Measurements from ENCODE around the gene NPLOC4. TPM values are rescaled to one million over a fixed set of nuclear protein-coding genes. Genes with fewer than 3 reads are reported as not detected.

The NPLOC4 gene
- total and polyA plus RNA-seq, 2 of the 13 experiments (the other 11 are each of a cell fraction or from before 2014, with no cell fraction given): 57.0 to 97.0 TPM

- peaks cover 10% of the 10 kb centered on the region for H3K79me2 ChIP-seq (ENCODE audit: insufficient read depth, low read length)
- CTCF ChIA-PET (ENCODE audit: low intra/inter-chr PET ratio, low total read pairs): no interaction called here
Measured at GRCh38 chr17:81608605-81609004, 28.3 kb downstream of the NPLOC4 start.

More at GRCh38 chr17:81608605-81609004, 28.3 kb downstream of the NPLOC4 start:
- no peak for DNase-seq (ENCODE audit: low spot score)
- no peak for FAIRE-seq
- Histone ChIP-seq H3K9ac (ENCODE audit: insufficient read depth, low read depth, low read length) (no peak overlapping the region), H3K4me3 (replicated peaks in 1 of 3; ENCODE audit: insufficient read depth in 1 of 3, low read depth in 2 of 3, low read length in 3 of 3) (no peak overlapping the region), H3K27ac (ENCODE audit: extremely low read length, insufficient read depth, low read length) (no peak overlapping the region), H2AFZ (ENCODE audit: low read length) (no peak overlapping the region), H3K27me3 (ENCODE audit: control insufficient read depth in 1 of 2, insufficient read depth in 2 of 2, low read length in 2 of 2) (no peaks in the 10 kb centered on the region), H3K4me2 (ENCODE audit: low read depth, low read length) (no peak overlapping the region), H3K4me1 (ENCODE audit: insufficient read depth, low read length) (no peaks in the 10 kb centered on the region), H3K36me3 (replicated peaks in 1 of 2; ENCODE audit: control insufficient read depth in 1 of 2, insufficient read depth in 2 of 2, low read length in 2 of 2) (peaks cover 46 to 79% of the 10 kb centered on the region in 2 experiments), H3K9me3 (ENCODE audit: low read length) (no peaks in the 10 kb centered on the region), H4K20me1 (ENCODE audit: insufficient read depth, low read length) (peaks cover 5% of the 10 kb centered on the region)
- intact Hi-C loops (cut with micrococcal nuclease; ENCODE audit: unreplicated experiment) (no loop called here), in situ Hi-C loops (cut with HindIII; ENCODE audit: extremely low pct_ligation_motif_present, low pct_unique_long_range_greater_than_20kb) (no loop called here)
- POLR2A ChIA-PET: no interaction called here
- no TSS peak for BruUV-seq (replicated peaks)
- TF ChIP-seq ATM (IDR thresholded peaks at IDR 0.05; ENCODE audit: borderline replicate concordance) (no peak), SIN3B (IDR thresholded peaks at IDR 0.05; ENCODE audit: low read length) (no peak), POGK (CRISPR knock-in tag; conservative IDR thresholded peaks at IDR 0.05) (no peak), MED13 (CRISPR knock-in tag; IDR thresholded peaks at IDR 0.05) (no peak), CREB1 (IDR thresholded peaks at IDR 0.05) (no peak), CREB1 (CRISPR knock-in tag; IDR thresholded peaks at IDR 0.05) (no peak), TP53 (CRISPR knock-in tag; conservative IDR thresholded peaks at IDR 0.05) (no peak), CHD2 (IDR thresholded peaks at IDR 0.05; ENCODE audit: low read depth, low read length) (no peak)
- TF ChIP-seq, protein P1, sequence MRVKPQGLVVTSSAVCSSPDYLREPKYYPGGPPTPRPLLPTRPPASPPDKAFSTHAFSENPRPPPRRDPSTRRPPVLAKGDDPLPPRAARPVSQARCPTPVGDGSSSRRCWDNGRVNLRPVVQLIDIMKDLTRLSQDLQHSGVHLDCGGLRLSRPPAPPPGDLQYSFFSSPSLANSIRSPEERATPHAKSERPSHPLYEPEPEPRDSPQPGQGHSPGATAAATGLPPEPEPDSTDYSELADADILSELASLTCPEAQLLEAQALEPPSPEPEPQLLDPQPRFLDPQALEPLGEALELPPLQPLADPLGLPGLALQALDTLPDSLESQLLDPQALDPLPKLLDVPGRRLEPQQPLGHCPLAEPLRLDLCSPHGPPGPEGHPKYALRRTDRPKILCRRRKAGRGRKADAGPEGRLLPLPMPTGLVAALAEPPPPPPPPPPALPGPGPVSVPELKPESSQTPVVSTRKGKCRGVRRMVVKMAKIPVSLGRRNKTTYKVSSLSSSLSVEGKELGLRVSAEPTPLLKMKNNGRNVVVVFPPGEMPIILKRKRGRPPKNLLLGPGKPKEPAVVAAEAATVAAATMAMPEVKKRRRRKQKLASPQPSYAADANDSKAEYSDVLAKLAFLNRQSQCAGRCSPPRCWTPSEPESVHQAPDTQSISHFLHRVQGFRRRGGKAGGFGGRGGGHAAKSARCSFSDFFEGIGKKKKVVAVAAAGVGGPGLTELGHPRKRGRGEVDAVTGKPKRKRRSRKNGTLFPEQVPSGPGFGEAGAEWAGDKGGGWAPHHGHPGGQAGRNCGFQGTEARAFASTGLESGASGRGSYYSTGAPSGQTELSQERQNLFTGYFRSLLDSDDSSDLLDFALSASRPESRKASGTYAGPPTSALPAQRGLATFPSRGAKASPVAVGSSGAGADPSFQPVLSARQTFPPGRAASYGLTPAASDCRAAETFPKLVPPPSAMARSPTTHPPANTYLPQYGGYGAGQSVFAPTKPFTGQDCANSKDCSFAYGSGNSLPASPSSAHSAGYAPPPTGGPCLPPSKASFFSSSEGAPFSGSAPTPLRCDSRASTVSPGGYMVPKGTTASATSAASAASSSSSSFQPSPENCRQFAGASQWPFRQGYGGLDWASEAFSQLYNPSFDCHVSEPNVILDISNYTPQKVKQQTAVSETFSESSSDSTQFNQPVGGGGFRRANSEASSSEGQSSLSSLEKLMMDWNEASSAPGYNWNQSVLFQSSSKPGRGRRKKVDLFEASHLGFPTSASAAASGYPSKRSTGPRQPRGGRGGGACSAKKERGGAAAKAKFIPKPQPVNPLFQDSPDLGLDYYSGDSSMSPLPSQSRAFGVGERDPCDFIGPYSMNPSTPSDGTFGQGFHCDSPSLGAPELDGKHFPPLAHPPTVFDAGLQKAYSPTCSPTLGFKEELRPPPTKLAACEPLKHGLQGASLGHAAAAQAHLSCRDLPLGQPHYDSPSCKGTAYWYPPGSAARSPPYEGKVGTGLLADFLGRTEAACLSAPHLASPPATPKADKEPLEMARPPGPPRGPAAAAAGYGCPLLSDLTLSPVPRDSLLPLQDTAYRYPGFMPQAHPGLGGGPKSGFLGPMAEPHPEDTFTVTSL (CRISPR knock-in tag; IDR thresholded peaks at IDR 0.05; ENCODE audit: borderline replicate concordance): no peak
- 96% methylated on average over 13 of the region's 13 CpGs for WGBS (ENCODE audit: low lambda C conversion rate)
- no peak for ATAC-seq

Data from HepG2 (cell line).